Caco-2 (cell line): ENCODE data around the gene LIN37. TPM values are rescaled to one million over a fixed set of nuclear protein-coding genes. Genes with fewer than 3 reads are reported as not detected.

Source experiments
- BruUV-seq: library from RNA; stranded (reverse); fragments of 400-500 nt; replicated peaks from 2 replicates; lab custom pipeline; 2021; lab: Mats Ljungman, UMichigan
- CTCF ChIA-PET: fragments of 300-600 bp; sonication (Branson Sonifier 250); formaldehyde crosslinking; loops from one replicate; lab custom pipeline; 2022; ENCODE audit warnings: antibody characterized with exemption; lab: Charles Lee
- POLR2A ChIA-PET: fragments of 300-600 bp; sonication (Branson Sonifier 250); formaldehyde crosslinking; loops from one replicate; lab custom pipeline; 2022; ENCODE audit warnings: antibody characterized with exemption; lab: Charles Lee
- DNase-seq, 2 experiments: peaks; one replicate each; pipeline versions ENCODE4 v3.0.0 to v3.0.0-alpha.2; 2020 to 2022
- H3K27me3 ChIP-seq: replicated peaks from 2 replicates; pipeline ENCODE4 v1.6.0; 2011; ENCODE audit warnings: low read length; ENCODE audit not compliant: control insufficient read depth, insufficient read depth
- H3K36me3 ChIP-seq: 2 replicates; pipeline ENCODE4 v1.5.1; 2011; ENCODE audit warnings: low read length; ENCODE audit not compliant: control insufficient read depth, insufficient read depth
- H3K4me1 ChIP-seq: fragments of 250-450 bp; sonication (Bioruptor Pico); 2 replicates; pipeline ENCODE4 v1.5.1; 2020; ENCODE audit warnings: mild to moderate bottlenecking
- H3K4me3 ChIP-seq: 2 replicates; pipeline ENCODE4 v1.5.1; 2011; ENCODE audit warnings: low read depth, mild to moderate bottlenecking, control low read depth, low read length
- H3K9me3 ChIP-seq: fragments of 250-450 bp; sonication (Bioruptor Pico); 2 replicates; pipeline ENCODE4 v1.5.1; 2020; ENCODE audit warnings: mild to moderate bottlenecking, moderate library complexity
- H3K27ac Mint-ChIP-seq: one replicate; pipeline ENCODE4 v1.8.0; 2022; ENCODE audit warnings: mixed read lengths; ENCODE audit not compliant: unreplicated experiment
- H3K27me3 Mint-ChIP-seq: one replicate; pipeline ENCODE4 v1.8.0; 2022; ENCODE audit warnings: mixed read lengths; ENCODE audit not compliant: insufficient read depth, unreplicated experiment
- H3K36me3 Mint-ChIP-seq: one replicate; pipeline ENCODE4 v1.8.0; 2022; ENCODE audit warnings: mild to moderate bottlenecking, mixed read lengths; ENCODE audit not compliant: insufficient read depth, unreplicated experiment
- H3K4me1 Mint-ChIP-seq: one replicate; pipeline ENCODE4 v1.8.0; 2022; ENCODE audit warnings: low read depth, mixed read lengths; ENCODE audit not compliant: unreplicated experiment
- H3K4me3 Mint-ChIP-seq: one replicate; pipeline ENCODE4 v1.8.0; 2022; ENCODE audit warnings: mild to moderate bottlenecking, moderate library complexity, mixed read lengths; ENCODE audit not compliant: unreplicated experiment
- H3K9me3 Mint-ChIP-seq: one replicate; pipeline ENCODE4 v1.8.0; 2022; ENCODE audit warnings: mixed read lengths; ENCODE audit not compliant: unreplicated experiment
- CTCF ChIP-seq, 2 experiments: fragments of 200-600 bp in 1 of 2; IDR thresholded peaks; 1 replicate in 1 of 2; 2 replicates in 1 of 2; pipeline versions ENCODE4 v1.5.1 to v1.8.0; 2011 to 2022; ENCODE audit warnings: antibody characterized with exemption in 1 of 2, control low read depth in 1 of 2, inconsistent platforms in 1 of 2, low read depth in 1 of 2, low read length in 1 of 2, mild to moderate bottlenecking in 1 of 2, moderate library complexity in 1 of 2; ENCODE audit not compliant: insufficient read depth in 1 of 2, severe bottlenecking in 1 of 2, unreplicated experiment in 1 of 2
- intact Hi-C: fragments of 100-400 bp; cut with micrococcal nuclease; formaldehyde crosslinking; loops from one replicate; pipeline ENCODE4 v1.10.0; 2022; ENCODE audit not compliant: unreplicated experiment
- total RNA-seq: library from RNA; stranded (reverse); gene quantifications from 2 replicates; pipeline ENCODE4 v1.2.3, GENCODE V29; 2022

LIN37 gene
- total RNA-seq, 1 experiment from 2014 or later: 10.2 TPM

- POLR2A ChIA-PET: no interaction called here
- H3K4me3 ChIP-seq: no peak overlapping the region
- H3K36me3 ChIP-seq: peaks cover 14% of the 10 kb centered on the region
These were observed 14.9 kb upstream of the LIN37 start for GRCh38 chr19:35733180-35734125.

GRCh38 chr19:35734273-35734672, 14.1 kb upstream of the LIN37 start:
- Mint-ChIP-seq H3K27ac (no peak overlapping the region), H3K9me3 (no peaks in the 10 kb centered on the region), H3K4me1 (no peaks in the 10 kb centered on the region), H3K4me3 (peak overlapping the region; percentile 6), H3K36me3 (peaks cover 81% of the 10 kb centered on the region), H3K27me3 (no peaks in the 10 kb centered on the region)
- BruUV-seq: no TSS peak
- Histone ChIP-seq H3K27me3 (no peaks in the 10 kb centered on the region), H3K4me3 (no peak overlapping the region), H3K36me3 (peaks cover 15% of the 10 kb centered on the region), H3K9me3 (no peaks in the 10 kb centered on the region), H3K4me1 (no peaks in the 10 kb centered on the region)
- ChIA-PET POLR2A (no interaction called here), CTCF (no interaction called here)
- DNase-seq: no peak
- no peak for TF ChIP-seq CTCF (IDR thresholded peaks at IDR 0.05; ENCODE audit: insufficient read depth in 1 of 2, low read depth in 1 of 2, low read length in 1 of 2, severe bottlenecking in 1 of 2, unreplicated experiment in 1 of 2)
- intact Hi-C loops: no loop called here

More at GRCh38 chr19:35733180-35734125, 14.9 kb upstream of the LIN37 start:
- Histone ChIP-seq H3K27me3 (no peaks in the 10 kb centered on the region), H3K9me3 (no peaks in the 10 kb centered on the region), H3K4me1 (no peaks in the 10 kb centered on the region)
- CTCF ChIA-PET: no interaction called here
- no peak for DNase-seq
- Mint-ChIP-seq H3K36me3 (peaks cover 81% of the 10 kb centered on the region), H3K27ac (no peak overlapping the region), H3K27me3 (no peaks in the 10 kb centered on the region), H3K4me3 (no peak overlapping the region), H3K4me1 (no peaks in the 10 kb centered on the region), H3K9me3 (no peaks in the 10 kb centered on the region)
- no TSS peak for BruUV-seq
- no peak for TF ChIP-seq CTCF (IDR thresholded peaks at IDR 0.05; ENCODE audit: insufficient read depth in 1 of 2, low read depth in 1 of 2, low read length in 1 of 2, severe bottlenecking in 1 of 2, unreplicated experiment in 1 of 2)
- intact Hi-C loops: no loop called here

- Mint-ChIP-seq H3K9me3 (no peaks in the 10 kb centered on the region), H3K36me3 (peaks cover 80% of the 10 kb centered on the region), H3K4me3 (no peak overlapping the region), H3K27ac (no peak overlapping the region), H3K4me1 (no peaks in the 10 kb centered on the region), H3K27me3 (no peaks in the 10 kb centered on the region)
- Histone ChIP-seq H3K36me3 (peaks cover 15% of the 10 kb centered on the region), H3K4me3 (no peak overlapping the region), H3K9me3 (no peaks in the 10 kb centered on the region), H3K4me1 (peaks cover 4% of the 10 kb centered on the region; the same call in 1 of the 2 replicates), H3K27me3 (no peaks in the 10 kb centered on the region)
- no peak for DNase-seq
- no peak for TF ChIP-seq CTCF (IDR thresholded peaks at IDR 0.05; ENCODE audit: insufficient read depth in 1 of 2, low read depth in 1 of 2, low read length in 1 of 2, severe bottlenecking in 1 of 2, unreplicated experiment in 1 of 2)
- intact Hi-C loops: no loop called here
- POLR2A ChIA-PET: no interaction called here
- BruUV-seq: no TSS peak
- CTCF ChIA-PET: no interaction called here
These were observed 13.5 kb upstream of the LIN37 start for GRCh38 chr19:35734889-35735288.
